NB4 (cell line): ENCODE results near the gene OLFM4.
"Not testable (repeated sequence)": the region's sequence is repeated elsewhere in the genome, so short reads cannot be mapped to it uniquely, and the experiment has no call there.

Experiments used
- DNase-seq: peaks from one replicate; pipeline ENCODE4 v3.0.0; 2010; ENCODE audit warnings: low read depth
- H3K4me3 ChIP-seq: one replicate; pipeline ENCODE4 v1.5.1; 2011; ENCODE audit warnings: mild to moderate bottlenecking, low read depth, low read length, moderate library complexity
- MYC ChIP-seq: IDR thresholded peaks from 2 replicates; pipeline ENCODE4 v1.6.1; 2011; ENCODE audit warnings: low read depth, low read length
- POLR2A ChIP-seq: IDR thresholded peaks from 2 replicates; pipeline ENCODE4 v1.6.1; 2011; ENCODE audit warnings: mild to moderate bottlenecking; ENCODE audit not compliant: insufficient read length; ENCODE audit errors: extremely low read depth
- TF ChIP-seq, protein P1 (sequence below): IDR thresholded peaks from 2 replicates; pipeline ENCODE4 v1.6.1; 2011; ENCODE audit warnings: low read depth, low read length
- TF ChIP-seq, protein P2 (sequence below): IDR thresholded peaks from one replicate; pipeline ENCODE4 v1.5.1; 2012; ENCODE audit warnings: low read depth, low read length

Gene OLFM4

GRCh38 chr13:53010374-53011105 is 18.1 kb upstream of the OLFM4 start:
- DNase-seq: no peak
- H3K4me3 ChIP-seq: no peak overlapping the region
- TF ChIP-seq, protein P1, sequence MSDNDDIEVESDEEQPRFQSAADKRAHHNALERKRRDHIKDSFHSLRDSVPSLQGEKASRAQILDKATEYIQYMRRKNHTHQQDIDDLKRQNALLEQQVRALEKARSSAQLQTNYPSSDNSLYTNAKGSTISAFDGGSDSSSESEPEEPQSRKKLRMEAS: no peak
- no peak for TF ChIP-seq POLR2A

- no peak overlapping the region for H3K4me3 ChIP-seq
- DNase-seq: peak; percentile 37
These were observed 15.9 kb upstream of the OLFM4 start for GRCh38 chr13:53012707-53013106.

GRCh38 chr13:53013113-53013512 is 15.5 kb upstream of the OLFM4 start:
- TF ChIP-seq, protein P2, sequence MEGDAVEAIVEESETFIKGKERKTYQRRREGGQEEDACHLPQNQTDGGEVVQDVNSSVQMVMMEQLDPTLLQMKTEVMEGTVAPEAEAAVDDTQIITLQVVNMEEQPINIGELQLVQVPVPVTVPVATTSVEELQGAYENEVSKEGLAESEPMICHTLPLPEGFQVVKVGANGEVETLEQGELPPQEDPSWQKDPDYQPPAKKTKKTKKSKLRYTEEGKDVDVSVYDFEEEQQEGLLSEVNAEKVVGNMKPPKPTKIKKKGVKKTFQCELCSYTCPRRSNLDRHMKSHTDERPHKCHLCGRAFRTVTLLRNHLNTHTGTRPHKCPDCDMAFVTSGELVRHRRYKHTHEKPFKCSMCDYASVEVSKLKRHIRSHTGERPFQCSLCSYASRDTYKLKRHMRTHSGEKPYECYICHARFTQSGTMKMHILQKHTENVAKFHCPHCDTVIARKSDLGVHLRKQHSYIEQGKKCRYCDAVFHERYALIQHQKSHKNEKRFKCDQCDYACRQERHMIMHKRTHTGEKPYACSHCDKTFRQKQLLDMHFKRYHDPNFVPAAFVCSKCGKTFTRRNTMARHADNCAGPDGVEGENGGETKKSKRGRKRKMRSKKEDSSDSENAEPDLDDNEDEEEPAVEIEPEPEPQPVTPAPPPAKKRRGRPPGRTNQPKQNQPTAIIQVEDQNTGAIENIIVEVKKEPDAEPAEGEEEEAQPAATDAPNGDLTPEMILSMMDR: no peak
- TF ChIP-seq POLR2A (no peak), MYC (no peak)
- TF ChIP-seq, protein P1: no peak
- no peak for DNase-seq
- no peak overlapping the region for H3K4me3 ChIP-seq

More at GRCh38 chr13:53012707-53013106, 15.9 kb upstream of the OLFM4 start:
- TF ChIP-seq, protein P1: no peak
- TF ChIP-seq, protein P2: no peak
- TF ChIP-seq POLR2A: no peak
- TF ChIP-seq MYC: no peak

GRCh38 chr13:53014018-53014417 is 14.6 kb upstream of the OLFM4 start:
- DNase-seq, H3K4me3 ChIP-seq: not testable (repeated sequence)

- DNase-seq: no peak
These were observed 13.8 kb upstream of the OLFM4 start for GRCh38 chr13:53014495-53015443.

DNA sequence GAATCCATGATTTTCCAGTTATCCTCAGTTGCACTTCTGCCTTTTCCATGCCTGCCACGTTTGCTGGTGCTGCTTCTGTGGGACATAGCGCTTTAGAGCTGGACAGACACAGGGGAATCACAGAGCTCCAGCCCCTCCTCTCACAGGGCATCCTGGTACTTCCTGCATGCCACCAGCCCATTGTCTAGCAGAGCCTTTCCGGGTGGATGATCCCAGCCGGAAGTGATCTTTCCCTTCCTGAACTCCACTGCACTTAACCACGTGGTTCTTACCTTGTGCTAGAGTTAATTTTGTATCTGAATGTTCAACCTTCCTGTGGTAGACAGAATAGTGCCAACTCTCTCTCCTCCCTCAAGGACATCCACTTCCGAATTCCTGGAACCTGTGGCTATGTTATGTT is 12.6 kb upstream of the OLFM4 start:
- no peak for DNase-seq
- TF ChIP-seq MYC (no peak), POLR2A (no peak)
- TF ChIP-seq, protein P2: no peak
- TF ChIP-seq, protein P1: no peak
- no peak overlapping the region for H3K4me3 ChIP-seq

More at GRCh38 chr13:53014495-53015443, 13.8 kb upstream of the OLFM4 start:
- no peak for TF ChIP-seq POLR2A
- TF ChIP-seq, protein P2: no peak
- TF ChIP-seq MYC: no peak
- no peak overlapping the region for H3K4me3 ChIP-seq
